HK-2 (cell line): Measurements from ENCODE around the gene NES.
A peak's percentile ranks its signal among the peaks of the same experiment; 100 is the strongest.

Source experiments
- DNase-seq: peaks from one replicate; pipeline ENCODE4 v3.0.0-alpha.2; 2018; ENCODE audit not compliant: unreplicated experiment

Gene NES

DNA sequence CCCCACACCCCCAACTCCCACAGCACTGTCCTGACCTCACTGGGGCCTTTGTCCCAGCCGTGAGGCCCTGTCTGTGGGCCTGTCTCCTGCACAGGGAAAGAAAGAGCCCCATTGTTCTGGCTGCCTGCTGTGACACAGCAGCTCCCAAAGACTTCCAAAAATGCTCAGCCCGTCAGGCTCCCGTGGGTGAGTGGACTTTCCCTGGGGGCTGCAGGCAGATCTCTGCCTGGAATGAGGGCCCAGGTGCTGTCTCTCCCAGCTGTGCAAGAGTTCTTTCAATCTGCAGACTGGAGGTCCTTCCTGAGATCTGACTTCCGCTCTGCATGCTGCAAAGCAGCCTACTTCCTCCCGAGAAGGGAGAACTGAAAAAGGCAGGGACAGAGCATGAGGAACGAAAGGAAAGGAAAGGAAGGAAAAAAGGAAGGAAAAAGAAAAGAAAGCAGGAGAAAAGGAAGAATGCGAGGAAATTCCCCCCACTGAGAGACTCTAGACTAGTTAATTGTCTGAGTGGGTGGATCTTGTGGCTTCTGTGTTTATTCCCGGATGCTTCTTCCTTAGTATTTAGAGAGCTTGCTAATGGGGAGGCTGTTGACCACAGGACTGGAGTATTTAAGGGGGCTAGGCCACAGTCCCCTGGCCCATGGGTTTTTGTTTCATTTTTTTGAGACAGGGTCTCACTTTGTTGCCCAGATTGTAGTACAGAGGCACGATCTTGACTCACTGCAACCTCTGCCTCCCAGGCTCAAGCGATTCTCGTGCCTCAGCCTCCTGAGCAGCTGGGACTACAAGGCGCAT lies 15.0 kb downstream of the NES start:
- DNase-seq, result no peak

DNA sequence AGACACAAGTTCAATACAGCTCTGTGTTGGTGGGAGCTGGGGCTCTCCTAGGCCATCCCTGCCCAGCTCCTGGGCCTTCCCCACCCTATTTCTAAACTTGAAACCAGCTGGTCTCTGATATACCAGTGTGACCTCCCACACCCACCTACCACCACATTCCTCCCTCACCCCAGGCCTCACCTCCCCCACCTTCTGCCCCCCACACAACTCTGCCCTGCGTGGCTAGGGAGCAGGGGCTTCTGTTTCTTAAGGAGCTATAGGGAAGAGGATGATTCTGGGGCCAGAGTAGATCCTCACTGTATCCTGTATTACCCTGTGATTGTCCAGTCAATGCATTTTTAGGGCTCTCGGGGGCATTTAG lies 16.5 kb downstream of the NES start:
- no peak for DNase-seq

DNA sequence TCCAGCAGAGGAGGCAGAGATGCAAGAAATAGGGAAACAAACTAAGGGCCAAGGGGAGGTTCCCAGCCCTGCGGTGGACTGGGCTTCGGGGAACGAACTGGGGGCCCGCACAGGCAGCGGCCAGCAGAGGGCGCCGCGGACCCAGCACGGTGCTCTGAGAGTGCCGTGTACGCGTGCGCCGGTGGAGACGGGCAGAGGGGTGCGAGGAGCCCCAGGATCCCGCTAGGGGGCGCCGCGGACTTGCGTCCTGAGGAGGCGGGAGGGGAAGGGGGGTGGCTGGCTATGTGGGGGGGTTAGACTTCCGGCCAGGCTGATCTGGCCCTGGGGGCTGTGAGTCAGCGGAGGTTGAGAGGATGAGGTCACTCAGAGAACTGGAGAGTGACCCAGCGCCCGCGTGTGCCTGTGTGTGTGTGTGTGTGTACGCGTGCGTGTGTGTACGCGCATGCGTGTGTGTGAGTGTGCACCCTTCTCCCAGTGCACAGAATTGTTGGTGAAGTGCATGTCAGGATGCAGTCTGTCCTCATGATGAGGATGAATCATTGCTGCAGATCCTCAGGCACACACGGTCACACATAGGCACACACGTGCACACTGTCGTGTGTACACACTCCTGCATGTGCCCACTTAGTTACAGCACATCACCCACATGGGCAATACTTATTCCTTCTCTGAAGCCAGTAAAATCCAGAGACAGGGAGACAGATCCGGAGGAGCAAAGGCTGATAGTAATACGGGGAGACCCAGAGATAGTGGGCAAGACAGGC lies 17.0 kb downstream of the NES start:
- DNase-seq, result peak; percentile 99

DNA sequence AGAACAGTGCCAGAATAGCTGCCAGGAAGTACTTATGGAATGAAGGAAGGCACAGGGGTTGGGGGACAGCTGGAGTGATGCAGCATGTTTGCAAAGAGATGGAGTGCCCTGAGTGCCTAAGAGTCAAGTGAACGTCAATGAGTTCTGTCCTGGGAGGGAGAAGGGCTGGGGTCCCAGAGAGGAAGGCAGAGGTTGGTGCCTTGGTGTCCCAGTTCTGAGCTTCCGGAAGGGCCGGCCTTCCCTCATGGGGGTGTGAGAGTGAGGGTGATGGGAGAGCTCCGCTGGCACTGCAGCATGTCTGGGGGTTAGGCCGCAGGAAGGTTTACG lies 17.6 kb downstream of the NES start:
- DNase-seq, result no peak

DNA sequence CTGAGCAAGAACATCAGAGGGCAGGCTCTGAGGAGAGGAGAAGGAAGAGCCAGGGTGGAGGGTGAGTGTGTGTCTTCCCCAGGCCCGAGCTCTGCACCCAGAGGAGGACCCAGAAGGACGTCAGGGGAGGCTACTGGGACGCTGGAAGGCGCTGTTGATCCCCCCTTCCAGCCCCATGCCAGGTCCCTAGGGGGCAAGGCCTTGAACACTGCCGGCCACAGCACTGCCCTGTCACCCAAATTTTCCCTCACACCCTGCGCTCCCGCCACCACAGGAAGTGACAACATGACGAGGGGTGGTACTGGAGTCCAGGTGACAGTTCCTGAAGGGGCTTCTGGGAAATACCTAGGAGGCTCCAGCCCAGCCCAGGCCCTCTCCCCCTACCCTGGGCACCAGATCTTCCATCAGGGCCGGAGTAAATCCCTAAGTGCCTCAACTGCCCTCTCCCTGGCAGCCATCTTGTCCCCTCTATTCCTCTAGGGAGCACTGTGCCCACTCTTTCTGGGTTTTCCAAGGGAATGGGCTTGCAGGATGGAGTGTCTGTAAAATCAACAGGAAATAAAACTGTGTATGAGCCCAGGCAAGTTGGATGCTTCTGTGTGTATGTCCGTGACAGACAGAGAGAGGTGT lies 18.1 kb downstream of the NES start:
- DNase-seq, result no peak

DNA sequence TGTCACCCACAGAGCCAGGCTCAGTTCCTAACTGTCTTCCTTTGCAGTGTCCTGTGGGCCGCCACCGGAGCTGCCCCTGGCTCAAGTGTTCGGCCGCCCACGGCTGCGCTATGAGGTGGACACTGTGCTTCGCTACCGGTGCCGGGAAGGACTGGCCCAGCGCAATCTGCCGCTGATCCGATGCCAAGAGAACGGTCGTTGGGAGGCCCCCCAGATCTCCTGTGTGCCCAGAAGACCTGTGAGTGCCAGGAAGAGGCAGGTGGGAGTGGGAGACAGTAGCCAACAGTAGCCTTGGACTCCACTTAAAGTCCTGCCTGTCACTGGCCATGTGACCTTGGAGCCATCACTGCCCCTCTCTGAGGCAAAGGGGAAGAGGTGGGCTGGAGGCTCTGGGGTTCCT lies 18.7 kb downstream of the NES start:
- DNase-seq, result no peak

DNA sequence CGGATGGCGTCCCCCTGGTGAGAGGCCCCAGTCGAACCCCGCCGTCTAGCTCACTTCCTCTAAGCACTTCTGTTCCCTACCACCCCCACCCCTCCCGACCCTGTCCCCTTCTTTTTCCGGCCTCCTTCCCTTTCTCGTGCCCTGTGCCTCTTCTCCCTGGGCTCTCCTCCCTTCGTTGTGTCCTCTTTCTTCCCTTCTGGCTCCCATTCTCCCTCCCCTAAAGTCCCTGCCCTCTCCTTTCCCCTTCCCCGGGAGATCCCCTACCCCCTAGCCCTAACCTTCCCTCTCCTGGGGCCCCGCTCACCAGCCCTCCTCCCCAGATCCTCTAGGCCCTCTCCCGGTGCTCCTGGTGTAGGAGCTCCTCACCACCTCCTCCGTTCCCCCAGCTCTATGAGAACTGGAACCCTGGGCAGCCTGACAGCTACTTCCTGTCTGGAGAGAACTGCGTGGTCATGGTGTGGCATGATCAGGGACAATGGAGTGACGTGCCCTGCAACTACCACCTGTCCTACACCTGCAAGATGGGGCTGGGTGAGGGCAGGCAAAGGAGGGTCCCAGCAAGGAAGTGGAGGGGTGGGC lies 19.4 kb downstream of the NES start:
- no peak for DNase-seq

DNA sequence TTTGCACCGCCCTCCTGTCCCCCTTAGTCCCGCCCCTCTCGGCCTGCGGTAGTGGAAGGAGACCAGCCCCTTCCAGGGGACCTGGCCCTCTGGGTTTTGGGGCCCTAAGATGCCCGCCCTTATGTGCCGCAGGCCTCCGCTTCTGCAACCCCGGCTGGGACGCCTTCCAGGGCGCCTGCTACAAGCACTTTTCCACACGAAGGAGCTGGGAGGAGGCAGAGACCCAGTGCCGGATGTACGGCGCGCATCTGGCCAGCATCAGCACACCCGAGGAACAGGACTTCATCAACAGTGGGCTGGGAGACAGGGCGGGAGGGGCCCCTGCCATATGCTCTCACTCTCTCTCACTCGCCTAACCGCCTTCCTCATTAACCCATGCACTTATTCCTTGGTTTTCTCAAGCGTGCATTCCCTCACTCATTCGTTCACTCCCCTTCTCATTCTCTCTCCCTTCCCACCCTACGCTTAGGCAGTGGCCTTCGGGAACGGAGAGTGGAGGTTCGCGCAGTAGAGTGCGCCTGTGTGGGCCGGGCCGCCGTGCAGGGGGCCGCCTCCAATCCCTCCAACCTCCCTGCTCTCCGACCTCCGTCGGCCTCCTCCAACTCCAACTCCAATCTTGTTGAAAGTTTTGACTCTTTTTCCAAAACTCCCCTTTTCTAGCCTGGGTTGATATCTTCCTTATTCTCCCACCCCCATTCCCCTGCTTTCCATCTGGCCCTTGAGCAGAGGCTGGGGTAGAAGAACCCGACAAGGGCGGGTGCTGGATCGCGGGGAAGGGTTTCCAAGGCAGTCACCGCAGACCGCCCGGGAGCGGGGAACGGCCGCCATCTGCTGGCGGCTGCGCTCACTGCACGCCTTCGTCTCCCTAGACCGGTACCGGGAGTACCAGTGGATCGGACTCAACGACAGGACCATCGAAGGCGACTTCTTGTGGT lies 20.1 kb downstream of the NES start:
- peak; percentile 62 for DNase-seq

DNA sequence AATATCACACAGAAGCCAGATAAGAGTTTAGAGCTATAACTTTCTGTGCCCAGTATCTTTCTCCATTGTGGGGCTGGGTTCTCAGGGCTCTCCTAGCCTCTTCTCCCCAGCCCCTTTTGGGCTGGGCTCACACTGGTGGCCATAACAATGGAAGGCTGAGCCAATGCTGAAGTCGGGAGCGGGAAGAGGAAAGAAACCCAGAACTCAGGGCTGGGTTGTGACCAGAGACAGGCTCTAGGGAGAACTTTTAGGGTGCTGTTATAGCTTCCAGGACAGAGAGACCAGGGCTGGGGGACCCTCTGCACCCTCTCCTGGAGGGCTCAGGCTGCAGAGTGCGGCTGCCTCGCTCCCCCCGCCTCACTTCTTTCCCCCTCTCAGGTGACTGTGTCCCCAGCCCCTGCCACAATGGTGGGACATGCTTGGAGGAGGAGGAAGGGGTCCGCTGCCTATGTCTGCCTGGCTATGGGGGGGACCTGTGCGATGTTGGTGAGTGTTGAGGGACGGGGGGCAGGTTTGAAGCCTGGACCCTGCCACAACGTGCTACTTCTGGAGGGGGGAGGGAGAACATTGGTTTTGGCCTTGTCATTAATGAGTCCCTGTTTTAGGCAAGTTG lies 21.2 kb downstream of the NES start:
- no peak for DNase-seq

DNA sequence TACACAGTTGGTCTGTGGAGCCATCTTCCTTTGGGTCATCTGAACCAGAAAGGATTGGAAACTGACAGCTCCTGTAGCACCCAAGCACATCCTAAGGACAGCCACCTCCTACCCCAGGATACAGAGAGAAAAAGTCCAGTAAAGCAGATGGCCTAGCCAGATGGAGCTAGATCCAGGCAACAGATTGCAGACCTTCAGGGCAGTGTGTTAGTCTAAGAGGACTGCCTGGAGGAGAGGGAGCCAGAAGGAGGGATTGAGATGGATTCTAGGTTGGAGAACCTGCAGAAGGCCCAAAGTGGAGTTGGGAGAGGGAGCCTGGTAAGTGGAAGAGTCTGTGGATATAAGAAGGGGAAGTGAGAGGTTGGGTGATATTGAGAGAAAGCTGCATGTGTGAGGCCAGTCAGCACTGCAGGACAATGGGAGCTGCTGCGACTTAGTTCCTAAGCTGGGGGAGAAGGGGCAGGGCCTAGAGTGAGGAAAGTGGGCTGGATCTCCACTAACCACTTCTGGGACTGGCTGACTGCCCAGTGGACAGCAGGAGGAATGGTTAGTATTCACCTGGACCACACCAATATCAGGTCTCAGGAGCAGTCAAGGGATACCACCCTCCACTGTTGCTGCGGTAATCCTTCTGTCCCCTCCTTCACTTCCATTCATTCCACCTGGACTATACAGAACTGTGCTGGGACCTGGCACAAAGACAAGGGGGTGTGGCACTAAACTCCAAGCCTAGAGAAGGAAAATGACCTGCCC lies 21.9 kb downstream of the NES start:
- no peak for DNase-seq

DNA sequence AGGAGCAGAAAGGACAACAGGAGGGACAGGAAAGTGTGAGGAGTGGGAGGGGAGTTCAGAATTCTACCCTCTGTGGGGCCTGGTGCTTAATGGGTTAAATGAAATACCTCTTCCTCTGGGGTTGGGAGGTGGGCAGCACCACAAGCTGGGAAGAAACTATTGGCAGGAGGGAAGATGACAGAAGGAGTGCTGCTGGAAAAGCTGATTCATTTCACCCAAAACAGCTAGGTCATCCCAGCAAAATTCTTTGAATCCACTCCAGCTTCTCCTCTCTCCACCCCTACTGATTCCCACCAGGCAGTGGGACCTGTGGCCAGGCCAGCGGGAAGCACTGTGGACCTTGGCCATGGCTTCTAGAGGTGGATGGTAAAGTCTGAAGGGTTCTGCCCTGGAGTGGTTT lies 22.5 kb downstream of the NES start:
- no peak for DNase-seq

DNA sequence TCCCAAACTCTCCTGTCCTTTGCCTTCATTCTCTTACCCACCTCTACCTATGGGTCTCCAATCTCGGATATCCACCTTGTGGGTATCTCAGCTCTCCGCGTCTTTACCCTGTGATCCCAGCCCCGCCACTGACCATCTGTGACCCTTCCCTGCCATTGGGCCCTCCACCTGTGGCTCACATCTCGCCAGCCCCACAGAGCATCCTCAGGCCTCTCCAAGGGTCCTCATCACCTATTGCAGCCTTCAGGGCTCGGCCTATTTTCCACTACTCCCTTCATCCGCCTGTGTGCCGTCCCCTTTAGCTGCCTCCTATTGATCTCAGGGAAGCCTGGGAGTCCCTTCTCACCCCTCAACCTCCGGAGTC lies 24.2 kb downstream of the NES start:
- no peak for DNase-seq

DNA sequence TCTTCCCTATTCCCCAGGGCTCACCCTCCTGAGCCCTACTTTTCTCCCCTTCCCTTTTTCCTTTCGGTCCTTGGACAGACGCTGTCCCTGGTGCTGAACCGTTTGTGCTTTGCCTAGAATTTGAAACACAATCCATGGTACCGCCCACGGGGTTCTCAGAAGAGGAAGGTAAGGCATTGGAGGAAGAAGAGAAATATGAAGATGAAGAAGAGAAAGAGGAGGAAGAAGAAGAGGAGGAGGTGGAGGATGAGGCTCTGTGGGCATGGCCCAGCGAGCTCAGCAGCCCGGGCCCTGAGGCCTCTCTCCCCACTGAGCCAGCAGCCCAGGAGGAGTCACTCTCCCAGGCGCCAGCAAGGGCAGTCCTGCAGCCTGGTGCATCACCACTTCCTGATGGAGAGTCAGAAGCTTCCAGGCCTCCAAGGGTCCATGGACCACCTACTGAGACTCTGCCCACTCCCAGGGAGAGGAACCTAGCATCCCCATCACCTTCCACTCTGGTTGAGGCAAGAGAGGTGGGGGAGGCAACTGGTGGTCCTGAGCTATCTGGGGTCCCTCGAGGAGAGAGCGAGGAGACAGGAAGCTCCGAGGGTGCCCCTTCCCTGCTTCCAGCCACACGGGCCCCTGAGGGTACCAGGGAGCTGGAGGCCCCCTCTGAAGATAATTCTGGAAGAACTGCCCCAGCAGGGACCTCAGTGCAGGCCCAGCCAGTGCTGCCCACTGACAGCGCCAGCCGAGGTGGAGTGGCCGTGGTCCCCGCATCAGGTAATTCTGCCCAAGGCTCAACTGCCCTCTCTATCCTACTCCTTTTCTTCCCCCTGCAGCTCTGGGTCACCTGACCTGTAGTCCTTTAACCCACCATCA lies 24.8 kb downstream of the NES start:
- DNase-seq, result no peak

DNA sequence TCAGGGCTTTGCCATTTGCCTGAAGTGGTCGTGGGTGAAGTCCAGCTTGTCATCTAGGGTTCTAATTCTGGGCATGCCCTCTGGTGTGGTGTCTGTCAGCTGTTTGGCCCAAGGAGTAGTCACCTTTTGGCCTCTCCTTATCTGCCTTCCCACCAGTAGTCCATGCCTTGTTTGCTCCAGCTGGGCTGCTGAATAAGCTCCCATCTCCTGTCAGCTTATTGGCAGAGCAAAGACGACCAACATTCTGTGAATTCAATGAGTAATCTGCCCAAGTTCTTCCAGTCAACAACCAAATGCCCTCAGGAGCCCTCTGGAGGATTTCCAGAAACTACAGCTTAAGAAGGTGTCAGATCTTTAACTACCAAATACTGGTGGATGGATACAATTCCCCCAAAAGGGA lies 28.3 kb downstream of the NES start:
- no peak for DNase-seq

DNA sequence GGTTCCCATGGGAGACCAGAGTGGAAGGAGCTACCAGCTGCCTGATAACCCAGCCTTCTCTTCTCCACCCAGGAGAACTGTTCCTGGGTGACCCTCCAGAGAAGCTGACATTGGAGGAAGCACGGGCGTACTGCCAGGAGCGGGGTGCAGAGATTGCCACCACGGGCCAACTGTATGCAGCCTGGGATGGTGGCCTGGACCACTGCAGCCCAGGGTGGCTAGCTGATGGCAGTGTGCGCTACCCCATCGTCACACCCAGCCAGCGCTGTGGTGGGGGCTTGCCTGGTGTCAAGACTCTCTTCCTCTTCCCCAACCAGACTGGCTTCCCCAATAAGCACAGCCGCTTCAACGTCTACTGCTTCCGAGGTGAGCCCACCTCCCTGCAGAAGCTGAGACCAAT lies 28.7 kb downstream of the NES start:
- DNase-seq, result no peak

DNA sequence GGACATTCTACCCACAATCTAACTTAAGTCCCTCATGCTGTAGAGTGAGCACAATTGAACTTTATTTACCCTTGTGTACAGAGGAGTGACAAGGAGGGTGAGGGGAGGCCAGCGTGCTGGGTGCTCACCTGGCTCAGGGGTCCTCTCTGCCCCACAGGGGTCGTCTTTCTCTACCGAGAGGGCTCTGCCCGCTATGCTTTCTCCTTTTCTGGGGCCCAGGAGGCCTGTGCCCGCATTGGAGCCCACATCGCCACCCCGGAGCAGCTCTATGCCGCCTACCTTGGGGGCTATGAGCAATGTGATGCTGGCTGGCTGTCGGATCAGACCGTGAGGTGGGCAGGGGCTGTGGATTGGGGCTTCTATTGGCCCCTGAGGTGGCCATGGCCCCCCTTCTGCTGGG lies 29.9 kb downstream of the NES start:
- no peak for DNase-seq

DNA sequence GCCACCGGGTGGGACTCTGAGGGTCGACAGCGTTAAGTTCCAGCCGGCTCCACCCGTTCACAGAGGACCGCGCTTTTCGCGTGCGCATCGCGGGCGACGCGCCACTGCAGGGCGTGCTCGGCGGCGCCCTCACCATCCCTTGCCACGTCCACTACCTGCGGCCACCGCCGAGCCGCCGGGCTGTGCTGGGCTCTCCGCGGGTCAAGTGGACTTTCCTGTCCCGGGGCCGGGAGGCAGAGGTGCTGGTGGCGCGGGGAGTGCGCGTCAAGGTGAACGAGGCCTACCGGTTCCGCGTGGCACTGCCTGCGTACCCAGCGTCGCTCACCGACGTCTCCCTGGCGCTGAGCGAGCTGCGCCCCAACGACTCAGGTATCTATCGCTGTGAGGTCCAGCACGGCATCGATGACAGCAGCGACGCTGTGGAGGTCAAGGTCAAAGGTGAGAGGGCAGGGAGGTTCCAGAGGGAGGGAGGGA lies 30.4 kb downstream of the NES start:
- no peak for DNase-seq

DNA sequence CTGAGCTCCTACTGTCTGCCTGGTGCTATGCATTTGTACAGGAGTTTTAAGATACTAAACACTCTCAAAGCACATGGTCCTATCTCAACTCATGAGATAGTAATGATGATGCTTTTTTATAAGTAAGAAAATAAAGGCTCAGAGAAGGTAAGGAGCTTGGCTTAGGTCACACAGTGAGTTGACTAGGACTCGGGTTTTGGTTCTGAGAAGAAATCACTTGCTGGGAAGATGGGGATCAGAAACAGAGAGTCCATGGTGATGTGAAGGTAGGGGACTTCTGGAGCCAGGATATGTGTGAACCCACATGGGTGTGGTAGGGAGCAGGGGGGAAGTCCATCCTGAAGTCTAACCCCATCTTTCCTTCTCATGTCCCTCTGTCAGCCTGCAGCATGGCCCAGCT lies 31.5 kb downstream of the NES start:
- DNase-seq, result no peak

DNA sequence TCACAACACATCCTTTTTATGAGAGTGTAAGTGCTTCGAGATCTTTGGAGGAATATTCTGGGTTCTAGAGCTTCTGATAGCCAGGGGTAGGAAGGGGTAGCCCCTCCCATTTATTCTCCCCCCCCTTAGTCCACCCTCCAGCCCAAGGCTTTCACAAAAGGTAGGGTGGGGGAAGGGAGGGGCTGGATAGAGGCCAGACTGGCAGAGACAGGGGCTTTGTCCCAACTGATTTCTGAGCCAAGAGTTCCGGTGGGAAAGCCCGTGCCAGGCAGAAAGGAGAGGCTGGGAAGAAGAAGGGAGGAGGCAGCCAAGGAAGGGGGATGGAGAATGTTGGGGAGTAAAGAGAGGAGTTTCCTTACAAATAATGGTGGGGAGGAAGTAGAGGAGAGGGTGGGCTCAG lies 32.2 kb downstream of the NES start:
- no peak for DNase-seq

DNA sequence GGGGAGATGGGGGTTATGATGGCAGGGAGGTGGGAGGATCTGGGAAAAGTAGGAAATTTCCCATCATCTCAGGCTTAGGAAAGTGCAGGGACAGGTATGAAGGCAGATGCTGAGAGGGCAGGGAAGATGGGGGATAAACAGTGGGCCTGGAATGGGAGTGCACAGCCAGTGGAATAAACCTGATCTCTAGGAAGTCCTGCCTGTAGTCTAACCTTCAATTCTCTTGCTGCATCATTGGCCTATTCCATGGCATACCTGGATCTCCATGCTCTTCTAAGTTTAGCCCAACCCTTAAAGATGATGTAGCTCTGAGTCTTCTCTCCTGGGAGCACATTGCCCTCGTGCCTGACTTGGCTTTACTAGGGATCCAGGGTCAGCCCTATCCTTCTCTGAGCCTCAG lies 32.6 kb downstream of the NES start:
- no peak for DNase-seq
